Eye (tissue), 1 donor: ENCODE measurements around the gene MARCHF2.

Experiments used
- DNase-seq: peaks from one replicate; pipeline ENCODE4 v3.0.0-alpha.2; 2015

The MARCHF2 gene

GRCh38 chr19:8481616-8482015 is 68.5 kb downstream of the MARCHF2 start:
- no peak for DNase-seq

- DNase-seq: no peak
These were observed 69.6 kb downstream of the MARCHF2 start for GRCh38 chr19:8482696-8483095.

GRCh38 chr19:8483165-8483564 is 70.1 kb downstream of the MARCHF2 start:
- no peak for DNase-seq

GRCh38 chr19:8484331-8484894 is 71.3 kb downstream of the MARCHF2 start:
- no peak for DNase-seq

- DNase-seq: no peak
These were observed 72.7 kb downstream of the MARCHF2 start for GRCh38 chr19:8485561-8486371.

GRCh38 chr19:8486661-8487136 is 73.6 kb downstream of the MARCHF2 start:
- no peak for DNase-seq

GRCh38 chr19:8487137-8487851 is 74.2 kb downstream of the MARCHF2 start:
- no peak for DNase-seq

- DNase-seq: no peak
These were observed 75.3 kb downstream of the MARCHF2 start for GRCh38 chr19:8488365-8488764.
